Endothelial cell of umbilical vein (primary cell): ENCODE measurements around the gene OR5V1. TPM values are rescaled to one million over a fixed set of nuclear protein-coding genes. Genes with fewer than 3 reads are reported as not detected.

Experiments used
- BruUV-seq: library from RNA; stranded (reverse); fragments of 400-500 nt; replicated peaks from 2 replicates; lab custom pipeline; 2021; lab: Mats Ljungman, UMichigan
- CTCF ChIA-PET: fragments of 300-600, 350-600 bp; sonication (Branson Sonifier 250); formaldehyde crosslinking; loops from one replicate; lab custom pipeline; 2021; ENCODE audit warnings: antibody characterized with exemption, inconsistent platforms; lab: Charles Lee
- POLR2A ChIA-PET: fragments of 300-600, 350-600 bp; sonication (Branson Sonifier 250); formaldehyde crosslinking; loops from one replicate; lab custom pipeline; 2021; ENCODE audit warnings: antibody characterized with exemption, inconsistent platforms; lab: Charles Lee
- DNase-seq: peaks from one replicate; pipeline ENCODE4 v3.0.0-alpha.2; 2011; ENCODE audit warnings: low read depth, low spot score
- FAIRE-seq: peaks from 2 replicates; lab custom pipeline; 2011; peaks lifted over from hg19 to GRCh38; lab: Jason Lieb, UNC
- H2AFZ ChIP-seq: 2 replicates; pipeline ENCODE4 v1.6.0; 2012; ENCODE audit warnings: low read depth, low read length, control low read depth, inconsistent platforms
- H3K27ac ChIP-seq: 2 replicates; pipeline ENCODE4 v1.5.1; 2011; ENCODE audit warnings: low read depth, mild to moderate bottlenecking, control low read depth, low read length, moderate library complexity; ENCODE audit not compliant: insufficient read depth
- H3K27me3 ChIP-seq, 2 experiments: 2 replicates each; pipeline versions ENCODE4 v1.6.0 to v1.6.1; 2011; ENCODE audit warnings: low read length in 2 of 2, mixed read lengths in 1 of 2; ENCODE audit not compliant: control insufficient read depth in 2 of 2, insufficient read depth in 2 of 2
- H3K36me3 ChIP-seq, 2 experiments: 2 replicates in 1 of 2; 3 replicates in 1 of 2; pipeline ENCODE4 v1.5.1; 2011; ENCODE audit warnings: low read length in 2 of 2, mild to moderate bottlenecking in 1 of 2, moderate library complexity in 1 of 2; ENCODE audit not compliant: control insufficient read depth in 2 of 2, insufficient read depth in 2 of 2; ENCODE audit errors: extremely low read depth in 1 of 2
- H3K4me1 ChIP-seq: 3 replicates; pipeline ENCODE4 v1.5.1; 2011; ENCODE audit warnings: mild to moderate bottlenecking, low read length; ENCODE audit not compliant: control insufficient read depth, insufficient read depth; ENCODE audit errors: extremely low read depth
- H3K4me2 ChIP-seq: 2 replicates; pipeline ENCODE4 v1.6.1; 2011; ENCODE audit warnings: low read length, control low read depth, mixed read lengths; ENCODE audit not compliant: insufficient read depth
- H3K4me3 ChIP-seq, 3 experiments: fragments of 200-600 bp in 1 of 3; sonication (generic), shearing (Covaris generic) in 1 of 3; replicated peaks in 1 of 3; 2 replicates each; pipeline ENCODE4 v1.5.1; 2011 to 2016; ENCODE audit warnings: control low read depth in 3 of 3, low read length in 3 of 3, mild to moderate bottlenecking in 2 of 3, inconsistent platforms in 1 of 3, low read depth in 1 of 3, moderate library complexity in 1 of 3; ENCODE audit not compliant: insufficient read depth in 1 of 3
- H3K79me2 ChIP-seq: 2 replicates; pipeline ENCODE4 v1.6.0; 2012; ENCODE audit warnings: low read length, inconsistent platforms; ENCODE audit not compliant: control insufficient read depth, insufficient read depth
- H3K9ac ChIP-seq: replicated peaks from 2 replicates; pipeline ENCODE3; 2011; ENCODE audit warnings: low read length, control low read depth; ENCODE audit not compliant: insufficient read depth; ENCODE audit errors: extremely low read depth
- H3K9me1 ChIP-seq: replicated peaks from 3 replicates; pipeline ENCODE4 v1.6.0; 2011; ENCODE audit warnings: mild to moderate bottlenecking, low read length; ENCODE audit not compliant: control insufficient read depth, insufficient read depth; ENCODE audit errors: extremely low read depth
- H3K9me3 ChIP-seq: replicated peaks from 2 replicates; pipeline ENCODE4 v1.5.1; 2012; ENCODE audit warnings: low read length, inconsistent platforms; ENCODE audit not compliant: control insufficient read depth, insufficient read depth
- H4K20me1 ChIP-seq: replicated peaks from 2 replicates; pipeline ENCODE3; 2011; ENCODE audit warnings: mild to moderate bottlenecking, low read length; ENCODE audit not compliant: control insufficient read depth, insufficient read depth; ENCODE audit errors: extremely low read depth
- EZH2 ChIP-seq: IDR thresholded peaks from 2 replicates; pipeline ENCODE4 v1.6.1; 2012; ENCODE audit warnings: borderline replicate concordance, low read depth, mild to moderate bottlenecking, moderate library complexity, low read length, inconsistent platforms; ENCODE audit not compliant: severe bottlenecking
- FOS ChIP-seq: IDR thresholded peaks from 2 replicates; pipeline ENCODE4 v1.6.1; 2011; ENCODE audit warnings: mild to moderate bottlenecking, low read length, moderate library complexity, borderline replicate concordance; ENCODE audit not compliant: insufficient read depth
- GATA2 ChIP-seq: IDR thresholded peaks from 2 replicates; pipeline ENCODE4 v1.7.0; 2011; ENCODE audit warnings: low read depth, mild to moderate bottlenecking, moderate library complexity, mixed read lengths, low read length; ENCODE audit not compliant: insufficient read length, insufficient read depth
- JUN ChIP-seq: IDR thresholded peaks from 2 replicates; pipeline ENCODE4 v1.6.1; 2011; ENCODE audit warnings: borderline replicate concordance, low read depth; ENCODE audit not compliant: insufficient read length, insufficient read depth
- MAX ChIP-seq: IDR thresholded peaks from 2 replicates; pipeline ENCODE4 v1.6.1; 2011; ENCODE audit not compliant: insufficient read depth, insufficient read length
- MYC ChIP-seq: IDR thresholded peaks from one replicate; pipeline ENCODE4 v1.6.1; 2011; ENCODE audit warnings: mild to moderate bottlenecking, low read depth, low read length
- POLR2A ChIP-seq: IDR thresholded peaks from 2 replicates; pipeline ENCODE4 v1.6.1; 2012; ENCODE audit warnings: low read depth, mild to moderate bottlenecking, control low read depth, low read length
- POLR2AphosphoS5 ChIP-seq: IDR thresholded peaks from 2 replicates; pipeline ENCODE4 v1.6.1; 2012; ENCODE audit warnings: low read depth, mild to moderate bottlenecking, control low read depth, low read length, moderate library complexity; ENCODE audit not compliant: insufficient read depth
- dilution Hi-C: fragments of 300-500 bp; cut with MboI; formaldehyde crosslinking; loops from one replicate; pipeline ENCODE4 v1.15.0; 2019; ENCODE audit warnings: low sequenced_read_pairs; ENCODE audit not compliant: extremely low pct_ligation_motif_present
- intact Hi-C: fragments of 100-400 bp; cut with micrococcal nuclease; formaldehyde crosslinking; loops from one replicate; pipeline ENCODE4 v1.10.0; 2022
- polyA plus RNA-seq, 4 experiments: library from polyadenylated mRNA; depleted of rRNA in 3 of 4; stranded (reverse) in 3 of 4; unstranded in 1 of 4; fragments of >200 nt; gene quantifications; 2 replicates each; pipeline versions ENCODE4 v1.2.1 to v1.2.3, GENCODE V29; 2011 to 2012; ENCODE audit warnings: missing spikeins in 1 of 4
- total RNA-seq: library from RNA; stranded (reverse); gene quantifications from 2 replicates; pipeline ENCODE4 v1.2.3, GENCODE V29; 2021
- TF ChIP-seq, protein P1 (sequence below), 2 donors: IDR thresholded peaks; 1 replicate in 1 of 2; 2 replicates in 1 of 2; pipeline ENCODE4 v1.5.1; 2011; ENCODE audit warnings: low read length in 2 of 2, mild to moderate bottlenecking in 2 of 2, moderate library complexity in 2 of 2, control low read depth in 1 of 2, inconsistent platforms in 1 of 2, low read depth in 1 of 2; ENCODE audit not compliant: insufficient read depth in 1 of 2; ENCODE audit errors: extremely low read depth in 1 of 2

OR5V1 gene
- total and polyA plus RNA-seq, 2 donors (not counting 3 experiments of a cell fraction or from before 2014, with no cell fraction given) = not detected

GRCh38 chr6:29375191-29375590 lies 6.5 kb upstream of the OR5V1 start, which contains the start of gene OR12D3:
OR12D3 (minus strand) TSS chr6:29375291; CDS start chr6:29375287, 4 bp downstream.
- no TSS peak for BruUV-seq
- Histone ChIP-seq H3K27ac (no peak within 1 kb of the TSS), H3K79me2 (no peaks in the 10 kb centered on the region), H3K9ac (no peak within 1 kb of the TSS), H3K4me3 (no peak within 1 kb of the TSS), H3K9me3 (no peaks in the 10 kb centered on the region), H3K9me1 (no peaks in the 10 kb centered on the region), H3K4me1 (no peaks in the 10 kb centered on the region), H3K27me3 (no peaks in the 10 kb centered on the region), H2AFZ (no peak within 1 kb of the TSS), H3K4me2 (no peak within 1 kb of the TSS), H4K20me1 (no peaks in the 10 kb centered on the region), H3K36me3 (no peaks in the 10 kb centered on the region)
- DNase-seq (no peak), FAIRE-seq (no peak)
- intact Hi-C loops = no loop called here
- ChIA-PET CTCF (interaction anchor here (0.7 kb wide), 1 partner anchor 215 kb away, joined by 3 read pairs; no protein-coding TSS in a partner anchor), POLR2A (no interaction called here)
- TF ChIP-seq EZH2 (no peak), JUN (no peak), POLR2A (no peak), MAX (no peak), MYC (no peak), FOS (no peak), GATA2 (no peak), POLR2AphosphoS5 (no peak)
- TF ChIP-seq, protein P1, sequence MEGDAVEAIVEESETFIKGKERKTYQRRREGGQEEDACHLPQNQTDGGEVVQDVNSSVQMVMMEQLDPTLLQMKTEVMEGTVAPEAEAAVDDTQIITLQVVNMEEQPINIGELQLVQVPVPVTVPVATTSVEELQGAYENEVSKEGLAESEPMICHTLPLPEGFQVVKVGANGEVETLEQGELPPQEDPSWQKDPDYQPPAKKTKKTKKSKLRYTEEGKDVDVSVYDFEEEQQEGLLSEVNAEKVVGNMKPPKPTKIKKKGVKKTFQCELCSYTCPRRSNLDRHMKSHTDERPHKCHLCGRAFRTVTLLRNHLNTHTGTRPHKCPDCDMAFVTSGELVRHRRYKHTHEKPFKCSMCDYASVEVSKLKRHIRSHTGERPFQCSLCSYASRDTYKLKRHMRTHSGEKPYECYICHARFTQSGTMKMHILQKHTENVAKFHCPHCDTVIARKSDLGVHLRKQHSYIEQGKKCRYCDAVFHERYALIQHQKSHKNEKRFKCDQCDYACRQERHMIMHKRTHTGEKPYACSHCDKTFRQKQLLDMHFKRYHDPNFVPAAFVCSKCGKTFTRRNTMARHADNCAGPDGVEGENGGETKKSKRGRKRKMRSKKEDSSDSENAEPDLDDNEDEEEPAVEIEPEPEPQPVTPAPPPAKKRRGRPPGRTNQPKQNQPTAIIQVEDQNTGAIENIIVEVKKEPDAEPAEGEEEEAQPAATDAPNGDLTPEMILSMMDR (IDR thresholded peaks at IDR 0.05; ENCODE audit: extremely low read depth in 1 of 2, insufficient read depth in 1 of 2, low read depth in 1 of 2, low read length in 2 of 2) = no peak
- dilution Hi-C loops = no loop called here
